GM23338 (cell line): ENCODE data around the gene MAGI1.

Experiments
- CTCF ChIP-seq, 2 experiments: fragments of 200-600 bp in 1 of 2; sonication (generic) in 1 of 2; conservative IDR thresholded peaks; 2 replicates each; pipeline versions ENCODE4 v1.5.1 to v1.6.1; 2016 to 2017; ENCODE audit warnings: antibody characterized with exemption in 2 of 2, low read depth in 2 of 2, mild to moderate bottlenecking in 2 of 2, moderate library complexity in 1 of 2
- EZH2 ChIP-seq: fragments of 200-600 bp; sonication (generic); IDR thresholded peaks from one replicate; pipeline ENCODE4 v1.8.0; 2017; ENCODE audit warnings: antibody characterized with exemption, mild to moderate bottlenecking, low read depth; ENCODE audit not compliant: unreplicated experiment

- TF ChIP-seq CTCF (conservative IDR thresholded peaks at IDR 0.05; ENCODE audit: low read depth in 2 of 2) = no peak
- no peak for TF ChIP-seq EZH2
Measured at GRCh38 chr3:66023738-66024385, 14.9 kb downstream of the MAGI1 start.
